Left ventricle myocardium inferior (tissue), 1 donor: ENCODE results near the gene ISG20L2. TPM values are rescaled to one million over a fixed set of nuclear protein-coding genes. Genes with fewer than 3 reads are reported as not detected.

Experiments
- DNase-seq: peaks from one replicate; pipeline ENCODE4 v3.0.0-alpha.2; 2020
- H3K27ac ChIP-seq: fragments of 200-600 bp; replicated peaks from 2 replicates; pipeline ENCODE4 v1.8.0; 2021
- H3K27me3 ChIP-seq: fragments of 200-600 bp; 2 replicates; pipeline ENCODE4 v1.8.0; 2021; ENCODE audit warnings: low read depth
- H3K36me3 ChIP-seq: fragments of 200-600 bp; 2 replicates; pipeline ENCODE4 v1.8.0; 2021
- H3K4me1 ChIP-seq: fragments of 200-600 bp; 2 replicates; pipeline ENCODE4 v1.8.0; 2021
- H3K4me3 ChIP-seq: fragments of 200-600 bp; 2 replicates; pipeline ENCODE4 v1.8.0; 2021; ENCODE audit warnings: mild to moderate bottlenecking, moderate library complexity
- H3K9me3 ChIP-seq: fragments of 200-600 bp; replicated peaks from 2 replicates; pipeline ENCODE4 v1.8.0; 2021
- intact Hi-C: fragments of 100-400 bp; cut with micrococcal nuclease; formaldehyde crosslinking; loops from one replicate; pipeline ENCODE4 v1.11.0; 2022
- total RNA-seq: library from RNA; stranded (reverse); fragmentation: NEBNext Ultra II Directional; extraction: Animal tissue kit (Norgen Biotek cat#: 25700); gene quantifications from one replicate; pipeline ENCODE4 v1.2.1, GENCODE V29; 2021
- TF ChIP-seq, protein P1 (sequence below): fragments of 200-600 bp; IDR thresholded peaks from 2 replicates; pipeline ENCODE4 v1.8.0; 2021; ENCODE audit warnings: antibody characterized with exemption, mild to moderate bottlenecking, borderline replicate concordance
- donor health status: DM: no; HTN: yes; CAD: no; lungs with severe emphysema.

Gene ISG20L2
- total RNA-seq, 1 donor from 2014 or later = 11.5 TPM

DNA sequence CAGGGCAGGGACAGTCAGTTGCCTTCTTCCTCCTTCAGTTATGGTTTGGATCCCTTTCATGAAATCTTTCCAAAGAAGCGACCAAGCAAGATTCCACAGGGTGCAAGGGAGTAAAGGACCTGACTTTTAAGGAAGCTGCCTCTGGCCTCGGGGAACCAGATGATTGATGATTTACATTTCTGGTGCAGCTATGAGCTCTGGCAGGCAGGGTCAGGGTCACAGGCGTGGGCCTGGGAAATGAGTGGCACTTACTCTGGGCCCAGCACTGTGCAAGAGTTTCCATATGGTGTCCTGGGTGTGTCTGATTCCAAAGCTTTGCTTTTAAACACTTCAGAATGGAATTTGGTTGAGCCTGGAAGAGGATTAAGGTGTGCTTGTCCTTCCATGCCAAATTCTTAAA, 15.9 kb downstream of the ISG20L2 start:
- TF ChIP-seq, protein P1, sequence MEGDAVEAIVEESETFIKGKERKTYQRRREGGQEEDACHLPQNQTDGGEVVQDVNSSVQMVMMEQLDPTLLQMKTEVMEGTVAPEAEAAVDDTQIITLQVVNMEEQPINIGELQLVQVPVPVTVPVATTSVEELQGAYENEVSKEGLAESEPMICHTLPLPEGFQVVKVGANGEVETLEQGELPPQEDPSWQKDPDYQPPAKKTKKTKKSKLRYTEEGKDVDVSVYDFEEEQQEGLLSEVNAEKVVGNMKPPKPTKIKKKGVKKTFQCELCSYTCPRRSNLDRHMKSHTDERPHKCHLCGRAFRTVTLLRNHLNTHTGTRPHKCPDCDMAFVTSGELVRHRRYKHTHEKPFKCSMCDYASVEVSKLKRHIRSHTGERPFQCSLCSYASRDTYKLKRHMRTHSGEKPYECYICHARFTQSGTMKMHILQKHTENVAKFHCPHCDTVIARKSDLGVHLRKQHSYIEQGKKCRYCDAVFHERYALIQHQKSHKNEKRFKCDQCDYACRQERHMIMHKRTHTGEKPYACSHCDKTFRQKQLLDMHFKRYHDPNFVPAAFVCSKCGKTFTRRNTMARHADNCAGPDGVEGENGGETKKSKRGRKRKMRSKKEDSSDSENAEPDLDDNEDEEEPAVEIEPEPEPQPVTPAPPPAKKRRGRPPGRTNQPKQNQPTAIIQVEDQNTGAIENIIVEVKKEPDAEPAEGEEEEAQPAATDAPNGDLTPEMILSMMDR = no peak
- Histone ChIP-seq H3K27me3 (no peaks in the 10 kb centered on the region), H3K4me1 (peaks cover 12% of the 10 kb centered on the region), H3K36me3 (no peaks in the 10 kb centered on the region), H3K9me3 (no peaks in the 10 kb centered on the region), H3K4me3 (no peak overlapping the region), H3K27ac (no peak overlapping the region)
- intact Hi-C loops = no loop called here
- no peak for DNase-seq

DNA sequence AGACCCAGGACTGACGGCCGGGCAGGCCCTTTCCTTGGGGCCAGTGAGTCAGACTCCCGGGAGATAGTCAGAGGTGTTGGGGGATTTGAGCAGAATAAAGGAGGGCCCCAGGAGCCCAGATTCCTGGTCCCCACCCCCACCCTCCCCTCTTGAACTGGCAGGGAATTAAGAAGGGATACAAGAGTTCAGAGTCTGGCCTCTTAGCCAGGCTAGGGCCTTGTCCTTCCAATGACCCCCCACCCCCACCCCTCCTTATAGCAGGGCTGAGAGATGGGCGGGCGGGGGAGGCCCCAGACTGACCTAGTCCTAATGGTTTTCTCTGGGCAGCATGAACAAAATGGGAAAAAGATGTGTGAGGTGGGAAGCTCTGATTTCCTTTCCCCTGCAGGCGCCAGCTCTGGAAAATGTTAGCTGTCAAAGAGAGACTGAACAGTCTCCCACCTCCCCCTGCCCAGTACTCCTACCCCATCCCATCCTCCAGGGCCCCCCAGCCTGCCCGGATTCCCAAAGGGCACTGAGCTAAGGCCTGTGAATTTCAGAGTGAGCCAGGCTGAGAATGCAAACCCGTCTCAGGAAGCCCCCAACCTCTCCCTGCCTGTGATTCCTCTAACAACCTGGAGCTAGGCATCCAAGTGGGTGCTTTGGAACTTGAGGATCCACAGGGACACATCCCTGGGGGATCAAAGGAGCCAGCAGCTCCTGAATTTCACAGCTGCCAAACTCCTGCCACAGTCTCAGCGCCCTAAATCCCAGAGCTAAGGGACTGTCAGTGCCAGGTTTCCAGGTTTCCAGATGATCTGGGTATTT, 17.4 kb downstream of the ISG20L2 start:
- Histone ChIP-seq H3K4me1 (peaks cover 23% of the 10 kb centered on the region), H3K4me3 (no peak overlapping the region), H3K36me3 (no peaks in the 10 kb centered on the region), H3K27me3 (peaks cover 6% of the 10 kb centered on the region), H3K27ac (no peak overlapping the region), H3K9me3 (no peaks in the 10 kb centered on the region)
- no peak for DNase-seq
- TF ChIP-seq, protein P1 = no peak
- intact Hi-C loops = no loop called here

DNA sequence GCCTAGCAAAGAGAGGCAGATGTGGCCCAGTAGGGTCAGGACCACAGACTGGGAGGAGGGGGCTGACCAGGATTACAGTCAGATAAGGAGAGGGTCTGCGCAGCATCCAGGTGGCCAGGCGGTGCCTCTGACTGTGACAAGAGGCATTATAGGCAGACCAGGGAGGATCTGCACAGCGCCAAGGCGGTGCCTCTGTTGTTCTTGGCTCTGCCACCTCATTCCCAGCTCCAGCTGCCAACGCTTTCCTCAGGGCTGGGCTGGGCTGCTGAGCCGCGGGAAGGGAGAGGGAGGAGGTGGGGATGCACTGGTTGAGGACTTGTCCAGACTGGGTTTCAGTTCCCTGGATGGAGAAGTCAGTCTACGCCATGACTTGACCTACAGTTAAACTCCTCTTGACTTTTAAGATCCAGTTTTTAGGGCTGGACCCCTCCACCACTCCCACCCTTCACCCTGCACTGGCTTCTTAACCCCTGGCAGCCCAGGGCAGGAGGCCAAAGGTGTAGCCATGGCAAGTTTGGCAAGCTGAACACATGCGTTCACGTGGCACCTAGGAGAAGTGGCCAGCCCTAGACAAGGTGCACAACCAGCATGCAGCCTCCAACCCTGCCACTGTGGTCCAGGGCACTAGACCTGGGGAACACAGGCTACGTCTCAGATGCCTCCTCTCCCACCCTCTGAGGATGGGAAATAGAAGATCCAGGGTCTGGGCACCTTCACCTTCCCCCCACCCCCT, 18.6 kb downstream of the ISG20L2 start:
- no peaks in the 10 kb centered on the region for H3K36me3 ChIP-seq
- H3K27me3 ChIP-seq = peaks cover 19% of the 10 kb centered on the region
- no peaks in the 10 kb centered on the region for H3K9me3 ChIP-seq
- TF ChIP-seq, protein P1 = no peak
- peak; percentile 58 for DNase-seq
- peak overlapping the region; percentile 52 for H3K27ac ChIP-seq
- intact Hi-C loops = no loop called here
- no peak overlapping the region for H3K4me3 ChIP-seq
- peaks cover 35% of the 10 kb centered on the region for H3K4me1 ChIP-seq

DNA sequence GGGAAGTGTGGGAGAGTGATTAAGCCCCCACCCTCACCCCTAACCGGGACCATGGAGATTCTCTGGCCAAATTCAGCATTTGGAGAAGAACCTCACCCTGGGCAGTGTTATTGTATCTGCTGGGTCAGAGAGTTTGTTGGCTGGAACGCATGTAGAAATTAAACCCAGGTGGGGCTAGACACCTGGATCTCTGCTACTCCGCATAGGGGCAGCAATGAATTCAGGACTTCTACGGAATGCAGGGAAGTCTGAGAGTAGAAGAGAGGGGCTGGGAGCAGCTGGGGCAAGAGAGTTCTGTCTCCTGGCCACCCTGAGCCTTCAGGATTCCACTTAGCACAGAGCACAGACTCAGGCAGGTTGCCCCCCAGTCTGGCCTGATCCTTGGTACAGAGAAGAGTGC, 19.5 kb downstream of the ISG20L2 start:
- peak overlapping the region; percentile 52 for H3K27ac ChIP-seq
- intact Hi-C loops = no loop called here
- TF ChIP-seq, protein P1 = no peak
- H3K4me1 ChIP-seq = peaks cover 42% of the 10 kb centered on the region
- H3K4me3 ChIP-seq = no peak overlapping the region
- no peak for DNase-seq
- no peaks in the 10 kb centered on the region for H3K36me3 ChIP-seq
- H3K9me3 ChIP-seq = no peaks in the 10 kb centered on the region
- H3K27me3 ChIP-seq = peaks cover 28% of the 10 kb centered on the region

DNA sequence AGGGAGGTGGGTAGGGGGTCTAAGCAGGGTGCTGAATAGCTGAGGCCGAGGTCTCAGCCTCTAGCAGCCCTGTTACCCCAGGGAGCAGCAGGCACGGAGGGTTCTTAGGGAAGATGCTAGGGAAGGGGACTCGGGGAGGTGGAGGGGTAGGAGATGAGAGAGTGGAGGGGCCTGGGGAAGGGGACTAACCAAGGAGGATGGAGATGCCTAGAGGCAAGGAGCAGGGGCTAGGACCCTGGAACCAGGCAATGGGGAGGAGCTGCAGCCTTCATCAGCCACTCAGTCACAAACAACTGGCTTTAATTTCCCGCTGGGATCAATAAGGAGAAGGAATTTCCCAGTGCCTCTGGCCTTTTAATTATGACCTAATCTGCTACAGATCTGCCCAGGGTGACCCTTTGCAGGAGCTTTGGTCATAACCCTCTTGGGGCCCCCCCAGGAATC, 20.3 kb downstream of the ISG20L2 start:
- DNase-seq = no peak
- no peaks in the 10 kb centered on the region for H3K9me3 ChIP-seq
- TF ChIP-seq, protein P1 = no peak
- peak overlapping the region; percentile 73 for H3K27ac ChIP-seq
- H3K4me1 ChIP-seq = peaks cover 42% of the 10 kb centered on the region
- H3K27me3 ChIP-seq = peaks cover 36% of the 10 kb centered on the region
- intact Hi-C loops = no loop called here
- H3K4me3 ChIP-seq = no peak overlapping the region
- H3K36me3 ChIP-seq = no peaks in the 10 kb centered on the region
